GM18502 (cell line): ENCODE results near the gene AGMAT.

Experiments
- ATAC-seq: cut with Tn5 transposase; IDR thresholded peaks from one replicate; pipeline ENCODE4 v1.9.1; 2021; ENCODE audit warnings: mild to moderate bottlenecking; ENCODE audit not compliant: unreplicated experiment, poor library complexity

The AGMAT gene

DNA sequence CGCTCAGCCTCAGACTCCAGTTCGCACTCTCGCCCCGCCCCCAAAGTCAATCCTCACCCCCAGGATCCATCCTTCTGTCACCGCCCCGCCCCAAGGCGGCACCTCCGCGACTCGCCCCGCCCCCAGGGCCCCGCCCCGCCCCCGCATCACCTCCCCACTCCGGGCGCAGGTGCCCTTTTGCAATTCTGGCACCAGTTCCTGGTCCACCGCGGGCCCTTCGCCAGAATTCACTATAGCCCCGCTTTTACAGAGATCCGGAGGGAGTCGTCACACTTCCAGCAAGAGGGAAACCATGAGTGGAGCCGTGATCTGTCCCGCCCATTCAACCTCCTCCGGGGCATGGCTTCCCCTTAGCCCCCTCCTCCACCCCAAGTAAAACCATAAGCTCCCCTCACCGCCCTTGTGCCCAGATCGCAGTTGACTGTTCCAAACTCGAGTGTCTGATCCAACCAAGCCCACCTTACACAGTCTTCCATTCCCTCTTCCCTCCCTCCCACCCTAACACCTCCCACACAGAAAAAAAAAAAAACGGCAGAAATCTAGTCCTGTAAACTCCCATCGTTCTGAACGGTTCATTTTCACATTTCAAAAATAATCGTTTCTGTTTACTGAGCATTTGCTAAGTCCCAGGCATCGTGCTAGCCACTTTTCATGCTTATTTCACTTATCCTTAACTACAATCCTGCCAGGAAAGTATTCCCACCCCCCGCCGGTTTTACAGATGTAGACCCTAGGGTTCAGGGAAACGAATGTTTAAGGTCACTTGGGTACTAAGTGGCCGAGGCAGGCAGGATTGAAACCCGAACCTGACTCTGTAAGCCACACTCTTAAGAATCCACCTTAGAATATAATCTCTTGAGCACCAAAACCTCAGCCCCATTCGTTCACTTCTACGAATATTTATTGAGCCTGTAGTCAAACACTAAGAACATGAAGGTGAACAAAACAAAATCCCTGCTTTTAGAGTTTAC is 59.5 kb downstream of the AGMAT start:
- no peak for ATAC-seq

GRCh38 chr1:15524283-15525049 is 60.4 kb downstream of the AGMAT start:
- peak; percentile 51 for ATAC-seq

GRCh38 chr1:15524021-15524282 is 60.9 kb downstream of the AGMAT start, which contains the start of gene CASP9:
Gene CASP9, minus strand, starts transcription at chr1:15524215. Its CDS starts 15 bp downstream, at chr1:15524200.
- no peak for ATAC-seq

DNA sequence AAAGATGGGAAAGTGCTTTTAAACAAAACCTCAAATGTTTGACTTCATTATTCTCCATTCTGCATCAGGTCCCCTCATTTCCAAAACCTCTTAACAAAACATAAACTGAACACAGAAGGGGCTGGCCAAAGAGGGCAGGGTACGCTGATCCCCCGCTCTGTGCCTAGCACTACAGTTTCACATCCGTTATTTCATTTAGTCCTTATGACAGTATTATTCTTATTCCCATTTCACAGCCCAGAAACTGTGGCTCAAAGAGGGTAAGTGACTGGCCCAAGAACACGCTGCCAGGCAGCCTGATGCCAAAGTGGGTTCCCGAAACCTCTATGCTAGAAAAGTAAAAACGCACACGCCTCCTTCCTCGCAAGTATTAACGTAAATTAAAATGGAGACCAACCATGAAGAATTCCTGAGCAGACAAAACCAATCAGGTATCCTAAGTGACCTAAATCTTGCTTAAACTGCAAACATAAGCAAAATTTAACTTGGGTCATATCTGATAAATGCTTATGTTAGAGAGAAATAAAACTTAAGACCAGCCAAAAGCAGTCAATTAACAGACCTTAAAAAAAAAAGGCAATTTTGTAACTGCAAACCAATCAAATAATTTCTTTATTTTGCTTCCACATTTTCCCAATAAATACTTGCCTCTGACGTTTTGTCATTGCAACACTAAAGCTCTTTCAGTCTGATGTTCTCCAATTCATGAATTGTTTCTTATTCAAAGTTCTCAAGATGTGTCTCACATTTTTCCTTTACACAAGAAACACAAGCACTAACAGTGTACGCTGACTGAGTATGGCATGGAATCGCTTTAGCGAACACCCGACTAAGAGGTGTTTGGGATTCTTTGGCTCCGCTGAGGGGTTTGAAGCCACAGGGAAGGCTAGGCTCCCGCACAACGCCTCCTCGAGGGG is 61.5 kb downstream of the AGMAT start:
- no peak for ATAC-seq

GRCh38 chr1:15522551-15522950 is 62.3 kb downstream of the AGMAT start:
- ATAC-seq, result no peak
